Heart left ventricle (tissue), 16 donors: ENCODE results near the gene NPIPB12. TPM values are rescaled to one million over a fixed set of nuclear protein-coding genes. Genes with fewer than 3 reads are reported as not detected.
"Not testable (repeated sequence)": the region's sequence is repeated elsewhere in the genome, so short reads cannot be mapped to it uniquely, and the experiment has no call there.

Experiments used
- ATAC-seq, 4 donors: fragments of 200-7000 bp; cut with Tn5 transposase; one replicate each; pipeline ENCODE4 v1.9.1; 2020 to 2022; ENCODE audit warnings: moderate library complexity in 4 of 4, mild to moderate bottlenecking in 3 of 4, moderate number of reproducible peaks in 1 of 4
- DNase-seq, 5 donors: peaks; one replicate each; pipeline ENCODE4 v3.0.0-alpha.2; 2020
- H3K27ac ChIP-seq, 12 donors: fragments of 200-600 bp; sonication (generic) in 4 of 12; one replicate each; pipeline versions ENCODE4 v1.5.0 to v1.8.0; 2016 to 2022; ENCODE audit warnings: mild to moderate bottlenecking in 2 of 12
- H3K27me3 ChIP-seq, 9 donors: fragments of 200-600 bp; sonication (generic) in 2 of 9; one replicate each; pipeline versions ENCODE4 v1.5.1 to v1.8.0; 2016 to 2022; ENCODE audit warnings: mild to moderate bottlenecking in 3 of 9
- H3K36me3 ChIP-seq, 9 donors: fragments of 200-600 bp; sonication (generic) in 2 of 9; one replicate each; pipeline versions ENCODE4 v1.5.0 to v1.8.0; 2018 to 2022; ENCODE audit warnings: mild to moderate bottlenecking in 2 of 9
- H3K4me1 ChIP-seq, 12 donors: fragments of 200-600 bp; sonication (generic) in 4 of 12; one replicate each; pipeline versions ENCODE4 v1.5.0 to v1.8.0; 2016 to 2022; ENCODE audit warnings: mild to moderate bottlenecking in 3 of 12
- H3K4me3 ChIP-seq, 12 donors: fragments of 200-600 bp; sonication (generic) in 4 of 12; one replicate each; pipeline versions ENCODE4 v1.5.0 to v1.8.0; 2017 to 2022; ENCODE audit warnings: mild to moderate bottlenecking in 9 of 12, moderate library complexity in 4 of 12
- H3K9me3 ChIP-seq, 12 donors: fragments of 200-600 bp; sonication (generic) in 4 of 12; one replicate each; pipeline versions ENCODE4 v1.5.0 to v1.8.0; 2016 to 2022; ENCODE audit warnings: mild to moderate bottlenecking in 1 of 12
- WGBS, 4 donors: extraction: QIAGEN DNeasy Blood & Tissue Kit in 2 of 4; methylation state at CpG; one replicate each; pipeline versions ENCODE4 v1.1.5 to v1.1.7; 2013 to 2018; 5-methylcytosine and 5-hydroxymethylcytosine counted together
- intact Hi-C, 10 donors: fragments of 100-400 bp; cut with DNase I; formaldehyde crosslinking; loops; one replicate each; pipeline versions ENCODE4 v1.11.1 to v1.14.2; 2022
- polyA plus RNA-seq, 2 donors: library from polyadenylated mRNA; stranded (reverse); fragments of 200-250 nt; gene quantifications; one replicate each; pipeline ENCODE4 v1.2.3, GENCODE V29; 2013
- total RNA-seq, 9 donors: library from RNA; depleted of rRNA in 2 of 9; stranded (reverse); fragments of >200 nt in 2 of 9; fragmentation: NEBNext Ultra II Directional in 3 of 9; extraction: Animal tissue kit (Norgen Biotek cat#: 25700) in 3 of 9; gene quantifications; one replicate each; pipeline versions ENCODE4 v1.1.0 to v1.2.4, GENCODE V29; 2016 to 2023
- donor health status: ischemic (EF 13 %, LVEDD 7.1; RV severe dilation, severe dysfunction).
- donor health status: healthy with polysubstance abuse.
- donor health status: DM: no; HTN: yes; CAD: no.
- donor health status: DM: no; HTN: no; CAD: no.
- donor health status: ischemic (EF 25% LVEDD 6.9; RV normal size, moderate dysfunction).
- donor health status: ischemic (EF 25% LVEDD 5.7; RV mildly dilated, moderate dysfunction).
- donor health status: healthy.
- donor health status: DM: yes; HTN: yes; CAD: no.
- donor health status: ischemic (EF 35%, LVEDD 5.7; RV mildly dilated, moderate dysfunction).
- donor health status: nonischemic (EF 11% LVEDD 7.7; RV severe dilation, severe dysfunction).
- donor health status: DM: yes; HTN: yes; CAD: no.
- donor health status: PGD.
- donor health status: ischemic (EF 29% LVEDD 5.4; RV normal size, mild dysfunction).
- donor health status: nonischemic (EF 23%, LVEDD 6.1; RV moderate dilation, normal function).

Gene NPIPB12
- total and polyA plus RNA-seq, 11 donors, result 4.6 to 59.6 (median 14.1) TPM

GRCh38 chr16:29459706-29460646 lies 46.2 kb downstream of the NPIPB12 start, which contains the start of gene SULT1A4:
Gene SULT1A4, plus strand, starts transcription at chr16:29459913. Its CDS starts 1,473 bp downstream, at chr16:29461386.
- H3K9me3 ChIP-seq, H3K4me3 ChIP-seq, H3K4me1 ChIP-seq, intact Hi-C loops, H3K36me3 ChIP-seq, H3K27ac ChIP-seq, DNase-seq, H3K27me3 ChIP-seq: not testable (repeated sequence)
- WGBS, 4 donors, result no CpG with 5 or more reads among the region's 13 CpGs
- ATAC-seq, result peak; percentile 29 to 65 (median 48)

DNA sequence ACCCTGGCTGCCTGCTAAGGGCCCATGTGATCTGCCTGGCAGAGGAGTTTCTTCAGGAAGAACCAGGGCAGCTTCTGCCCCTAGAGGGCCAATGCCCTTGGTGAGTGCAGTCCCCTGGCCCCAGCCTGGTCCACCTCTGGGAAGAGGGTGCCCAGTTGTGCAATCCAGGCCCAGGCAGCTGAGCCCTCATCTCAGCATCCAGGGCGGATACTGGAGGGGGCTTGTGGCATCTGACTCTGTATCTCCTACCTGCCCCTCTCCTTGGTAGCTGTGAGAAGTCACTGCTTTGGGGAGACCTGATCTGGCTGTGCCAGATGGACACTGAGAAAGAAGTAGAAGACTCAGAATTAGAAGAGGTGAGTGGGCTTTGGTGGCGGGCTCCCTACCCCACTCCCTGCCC lies 48.5 kb downstream of the NPIPB12 start:
- H3K9me3 ChIP-seq, intact Hi-C loops, H3K36me3 ChIP-seq, H3K27ac ChIP-seq, H3K27me3 ChIP-seq, H3K4me3 ChIP-seq, H3K4me1 ChIP-seq, ATAC-seq: not testable (repeated sequence)
- peak in 1 of 5 donors; percentile 22 for DNase-seq
- 95 to 99% methylated on average over 1 of the region's 2 CpGs; no CpG with 5 or more reads in 2 of the 4 donors for WGBS, 4 donors

DNA sequence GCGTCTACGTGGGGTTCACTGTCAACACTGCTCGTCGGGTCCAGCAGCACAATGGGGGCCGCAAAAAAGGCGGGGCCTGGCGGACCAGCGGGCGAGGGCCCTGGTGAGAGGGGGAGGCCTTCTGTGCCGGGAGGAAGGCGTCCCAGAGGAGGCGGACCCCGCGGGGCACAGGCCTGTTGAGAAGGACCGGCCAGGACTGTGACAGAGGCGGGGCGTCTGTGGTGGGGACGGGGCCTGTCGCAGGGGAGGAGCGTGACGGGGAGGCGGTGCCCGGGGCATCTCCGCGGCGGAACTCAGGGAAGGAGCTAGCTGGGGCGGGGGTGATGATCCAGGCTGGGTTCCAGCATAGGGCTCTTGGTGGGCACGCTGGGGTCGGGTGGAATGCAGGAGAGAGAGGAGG lies 51.4 kb downstream of the NPIPB12 start:
- no CpG with 5 or more reads among the region's 29 CpGs for WGBS, 4 donors
- H3K36me3 ChIP-seq, DNase-seq, H3K4me1 ChIP-seq, H3K9me3 ChIP-seq, H3K27ac ChIP-seq, intact Hi-C loops, H3K27me3 ChIP-seq, H3K4me3 ChIP-seq: not testable (repeated sequence)
- peak; percentile 60 to 84 (median 80) for ATAC-seq

DNA sequence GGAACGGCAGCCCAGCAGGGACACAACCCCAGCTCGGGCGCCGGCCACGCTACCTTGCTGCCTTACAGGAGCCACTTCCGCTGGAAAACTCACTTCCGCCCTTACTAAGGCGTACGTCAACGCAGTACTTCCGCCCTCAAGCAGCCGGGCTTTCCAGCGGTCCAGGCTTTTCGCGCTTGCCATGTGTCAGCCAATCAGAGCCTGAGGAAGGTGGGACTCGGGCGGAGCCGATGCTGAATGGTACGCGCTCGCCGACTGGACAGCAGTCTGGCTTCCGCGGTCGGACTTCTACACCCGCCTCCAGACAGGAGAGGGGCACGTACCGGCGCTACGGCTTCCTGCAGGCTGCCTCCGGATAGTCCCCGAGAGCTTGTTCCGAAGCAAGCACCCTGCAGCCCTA lies 51.9 kb downstream of the NPIPB12 start, which contains the start of the genes BOLA2 and SLX1B:
Gene BOLA2 (minus strand): TSS at position 83 of the 400 bp plus-strand sequence. CDS start 98 bp downstream, outside the sequence.
Gene SLX1B (plus strand): TSS at position 265 of the 400 bp plus-strand sequence.
- H3K4me1 ChIP-seq, intact Hi-C loops, H3K27ac ChIP-seq, H3K4me3 ChIP-seq, DNase-seq, H3K9me3 ChIP-seq, H3K27me3 ChIP-seq, H3K36me3 ChIP-seq: not testable (repeated sequence)
- peak; percentile 95 to 98 (median 96) for ATAC-seq
- no CpG with 5 or more reads among the region's 33 CpGs for WGBS, 4 donors

DNA sequence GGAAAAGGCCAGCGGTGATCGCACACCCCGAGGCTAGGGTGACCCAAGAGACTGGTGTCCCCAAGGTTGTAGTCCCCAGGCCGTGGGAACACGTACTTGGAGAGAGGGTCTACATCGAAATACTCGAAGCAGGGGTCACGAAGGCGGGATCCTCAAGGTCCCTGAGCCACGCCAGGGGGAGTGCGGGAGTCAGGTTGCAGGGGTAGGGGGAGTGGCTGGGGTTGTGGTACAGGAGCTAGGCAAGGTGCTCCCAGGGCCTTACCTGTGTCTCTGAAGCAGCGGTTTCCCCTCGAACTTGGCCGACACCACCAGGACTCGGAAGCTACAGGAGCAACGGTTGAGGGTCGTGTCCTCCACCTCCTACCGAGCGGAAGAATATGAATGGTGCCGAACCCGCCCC lies 52.5 kb downstream of the NPIPB12 start:
- DNase-seq, H3K4me1 ChIP-seq, intact Hi-C loops, H3K27me3 ChIP-seq, H3K9me3 ChIP-seq, H3K36me3 ChIP-seq, H3K4me3 ChIP-seq, H3K27ac ChIP-seq: not testable (repeated sequence)
- peak; percentile 8 to 17 (median 12) for ATAC-seq
- no CpG with 5 or more reads among the region's 21 CpGs for WGBS, 4 donors

Other genes with a start within 250 kb of the NPIPB12 start
- gene NPIPB11, start 99.7 kb downstream of the NPIPB12 start, total RNA-seq, result 1 to 10 TPM in 1 of 9 donors, under 1 TPM in 8; 0.09 to 1.5 (median 0.42) TPM
- 1 to 10 TPM in 1 of 2 donors, under 1 TPM in 1; 0.40 to 1.4 TPM for gene NPIPB11, start 99.7 kb downstream of the NPIPB12 start, polyA plus RNA-seq
- gene BOLA2, start 52.1 kb downstream of the NPIPB12 start, total RNA-seq, result 1 to 10 TPM; 2.2 to 6.4 (median 4.5) TPM
- 10 to 100 TPM; 15.2 to 16.3 TPM for gene BOLA2, start 52.1 kb downstream of the NPIPB12 start, polyA plus RNA-seq
- gene SLX1B, start 51.9 kb downstream of the NPIPB12 start, total RNA-seq, result 10 to 100 TPM in 8 of 9 donors, 1 to 10 TPM in 1; 4.6 to 24.5 (median 14.4) TPM
- 10 to 100 TPM; 11.8 to 41.4 TPM for gene SLX1B, start 51.9 kb downstream of the NPIPB12 start, polyA plus RNA-seq
- 10 to 100 TPM in 2 of 9 donors, 1 to 10 TPM in 7; 2.1 to 17.3 (median 6.5) TPM for gene SULT1A4, start 46.5 kb downstream of the NPIPB12 start, total RNA-seq
- gene SULT1A4, start 46.5 kb downstream of the NPIPB12 start, polyA plus RNA-seq, result 10 to 100 TPM; 12.9 to 19.2 TPM
- gene SPN, start 156.8 kb upstream of the NPIPB12 start, total RNA-seq, result 10 to 100 TPM in 1 of 9 donors, 1 to 10 TPM in 6, under 1 TPM in 2; 0.44 to 17.0 (median 1.3) TPM
- 1 to 10 TPM in 1 of 2 donors, under 1 TPM in 1; 0.67 to 1.3 TPM for gene SPN, start 156.8 kb upstream of the NPIPB12 start, polyA plus RNA-seq
- gene QPRT, start 172.8 kb upstream of the NPIPB12 start, total RNA-seq, result 10 to 100 TPM; 14.0 to 36.5 (median 23.6) TPM
- gene QPRT, start 172.8 kb upstream of the NPIPB12 start, polyA plus RNA-seq, result 10 to 100 TPM in 1 of 2 donors, 1 to 10 TPM in 1; 3.6 to 19.6 TPM
- gene C16orf54, start 239.6 kb upstream of the NPIPB12 start, total RNA-seq, result 1 to 10 TPM in 2 of 9 donors, under 1 TPM in 7; 0.17 to 4.2 (median 0.60) TPM
- under 1 TPM; 0.15 to 0.28 TPM for gene C16orf54, start 239.6 kb upstream of the NPIPB12 start, polyA plus RNA-seq